ENCODE measurements around the gene USP43. TPM values are rescaled to one million over a fixed set of nuclear protein-coding genes. Genes with fewer than 3 reads are reported as not detected.
"Not testable (repeated sequence)": the region's sequence is repeated elsewhere in the genome, so short reads cannot be mapped to it uniquely, and the experiment has no call there.

The USP43 gene
- polyA plus RNA-seq, 3 donors: 0.21 to 3.3 (median 0.79) TPM

DNA sequence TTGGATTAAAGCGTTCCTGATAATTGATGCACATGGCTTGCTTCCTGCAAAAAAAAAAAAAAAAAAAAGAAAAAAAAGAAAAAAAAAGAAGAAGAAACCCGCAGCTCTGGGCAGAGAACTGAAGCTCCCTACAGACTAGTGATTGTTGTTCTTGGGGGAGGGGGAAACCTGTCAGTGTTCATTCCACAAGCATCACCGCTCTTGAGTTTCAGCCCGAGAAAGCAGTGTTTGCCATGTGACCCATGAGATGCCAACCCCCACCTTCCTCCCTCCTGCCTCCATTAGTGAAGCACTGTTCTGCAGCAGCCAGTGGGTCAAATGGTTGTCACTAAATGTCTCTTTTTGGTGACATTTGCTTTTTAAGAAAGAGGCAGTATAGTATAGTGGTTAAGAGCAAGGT lies 1.7 kb downstream of the USP43 start:
- H3K27ac ChIP-seq (ENCODE audit: low read depth, low read length): no peak overlapping the region
- WGBS, 3 donors: 21 to 50% (median 41%) methylated on average over 4 of the region's 4 CpGs

DNA sequence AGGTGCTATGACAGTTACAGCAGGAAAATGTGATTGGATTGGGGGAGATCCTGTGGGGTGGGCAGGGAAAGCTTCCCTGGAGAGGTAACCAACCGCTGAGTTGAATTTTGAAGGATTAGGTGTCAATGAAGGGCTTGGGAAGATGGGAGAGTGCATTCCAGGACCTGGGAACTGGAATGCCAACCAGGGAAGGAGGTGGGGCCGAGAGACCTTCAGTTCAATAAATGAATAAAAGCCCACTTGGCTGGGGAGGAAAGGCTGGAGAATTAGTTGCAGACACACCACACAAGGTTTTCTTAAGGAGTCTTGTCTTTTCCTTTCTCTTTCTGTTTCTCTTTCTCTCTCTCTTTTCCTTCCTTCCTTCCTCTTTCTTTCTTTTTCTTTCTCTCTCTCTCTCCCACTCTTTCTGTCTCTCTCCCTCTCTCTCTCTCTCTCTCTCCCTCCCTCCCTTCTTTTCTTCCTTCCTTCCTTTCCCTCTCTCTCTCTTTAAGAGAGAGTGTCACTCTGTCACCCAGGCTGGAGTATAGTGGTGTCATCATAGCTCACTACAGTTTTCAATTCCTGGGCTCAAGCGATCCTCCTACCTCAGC lies 3.3 kb downstream of the USP43 start:
- WGBS, 3 donors: 66 to 71% (median 67%) methylated on average over 3 of the region's 3 CpGs
- no peak overlapping the region for H3K27ac ChIP-seq (ENCODE audit: low read depth, low read length)

DNA sequence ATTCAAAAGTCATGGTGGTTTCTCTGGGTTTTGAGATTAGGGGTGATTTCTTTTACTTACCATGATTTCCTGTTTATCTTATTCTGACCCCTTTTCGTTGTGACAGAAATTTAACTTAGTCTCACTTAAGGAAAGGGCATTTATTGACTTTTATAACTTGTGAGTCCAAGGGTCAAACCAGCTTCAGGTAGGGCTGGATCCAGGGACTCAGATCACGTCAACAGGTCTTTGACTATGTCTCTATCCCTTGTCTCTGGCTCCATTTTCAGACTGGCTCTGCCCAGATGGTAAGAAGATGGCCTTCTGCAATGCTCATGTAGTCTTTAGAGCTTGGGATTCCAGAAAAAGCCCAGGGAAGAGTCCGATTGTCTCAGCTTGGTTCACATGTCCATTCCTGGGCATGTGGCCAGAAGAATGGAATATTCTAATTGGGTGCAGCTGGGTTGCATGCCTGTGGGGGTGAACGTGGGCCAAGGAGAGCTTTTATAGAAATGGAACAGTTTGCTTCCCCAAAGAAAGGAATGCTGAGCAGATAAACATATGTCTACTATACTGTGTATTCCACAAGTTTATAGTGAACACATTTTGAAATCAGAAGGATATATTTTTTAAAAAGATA lies 13.4 kb downstream of the USP43 start:
- 53 to 76% (median 65%) methylated on average over 4 of the region's 4 CpGs for WGBS, 3 donors

DNA sequence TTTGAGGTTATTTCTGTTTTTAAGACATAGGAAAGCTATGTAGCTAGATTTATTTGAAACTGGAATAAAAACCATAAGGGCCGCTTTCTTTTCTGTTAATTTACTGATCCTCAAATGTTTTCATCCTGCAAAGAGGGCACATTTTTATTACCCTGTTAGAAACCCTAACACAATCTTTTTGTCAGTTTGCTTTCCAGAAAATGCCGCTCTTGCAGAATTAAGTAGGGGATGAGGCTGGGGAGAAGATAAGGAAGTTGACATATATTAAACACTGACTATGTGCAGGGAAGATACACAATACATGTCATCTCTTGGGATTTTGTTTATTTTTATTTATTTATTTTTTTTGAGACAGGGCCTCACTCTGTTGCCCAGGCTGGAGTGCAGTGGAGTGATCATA lies 15.7 kb downstream of the USP43 start:
- WGBS, 3 donors: 88 to 95% (median 93%) methylated on average over 2 of the region's 2 CpGs
- no peak overlapping the region for H3K27ac ChIP-seq (ENCODE audit: low read depth, low read length)

More for the DNA sequence above, 13.4 kb downstream of the USP43 start:
- H3K27ac ChIP-seq (ENCODE audit: low read depth, low read length): no peak overlapping the region

DNA sequence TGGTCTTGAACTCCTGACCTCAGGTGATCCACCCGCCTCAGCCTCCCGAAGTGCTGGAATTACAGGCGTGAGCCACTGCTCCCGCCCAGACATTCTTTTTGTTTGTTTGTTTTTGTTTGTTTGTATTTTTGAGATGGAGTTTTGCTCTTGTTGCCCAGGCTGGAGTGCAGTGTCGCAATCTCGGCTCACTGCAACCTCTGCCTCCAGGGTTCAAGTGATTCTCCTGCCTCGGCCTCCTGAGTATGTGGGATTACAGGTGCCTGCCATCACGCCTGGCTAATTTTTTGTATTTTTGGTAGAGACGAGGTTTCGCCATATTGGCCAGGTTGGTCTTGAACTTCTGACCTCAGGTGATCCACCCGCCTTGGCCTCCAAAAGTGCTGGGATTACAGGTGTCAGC lies 18.2 kb downstream of the USP43 start:
- H3K27ac ChIP-seq (ENCODE audit: low read depth, low read length): not testable (repeated sequence)
- WGBS, 3 donors: 94 to 97% (median 94%) methylated on average over 11 of the region's 11 CpGs

DNA sequence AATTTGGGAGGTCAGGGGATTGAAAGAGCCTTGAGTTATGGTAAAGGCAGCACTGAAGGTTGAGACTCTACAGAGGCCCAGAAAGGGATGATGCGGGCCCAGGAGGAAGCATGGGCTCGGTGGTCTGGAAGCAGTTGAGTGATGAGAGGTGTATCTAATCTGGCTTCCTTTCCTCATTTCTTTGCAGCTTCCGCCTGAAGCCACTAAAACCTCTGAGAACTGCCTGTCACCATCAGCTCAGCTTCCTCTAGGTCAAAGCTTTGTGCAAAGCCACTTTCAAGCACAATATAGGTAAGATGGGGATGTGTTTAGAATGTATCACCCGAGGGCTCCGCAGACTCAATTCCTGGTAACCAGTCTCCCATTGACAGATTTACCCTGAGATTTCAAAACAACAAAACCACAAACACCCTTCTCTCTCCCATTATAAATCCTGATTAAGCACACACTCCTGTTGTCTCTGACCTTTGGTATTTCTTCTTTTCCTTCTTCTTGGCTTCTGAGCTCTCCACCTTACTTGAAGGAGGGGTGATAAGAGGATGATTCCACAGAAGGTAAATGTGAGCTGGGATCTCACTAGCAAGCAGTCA lies 21.2 kb downstream of the USP43 start:
- H3K27ac ChIP-seq (ENCODE audit: low read depth, low read length): no peak overlapping the region
- WGBS, 3 donors: 42 to 82% (median 50%) methylated on average over 5 of the region's 5 CpGs

DNA sequence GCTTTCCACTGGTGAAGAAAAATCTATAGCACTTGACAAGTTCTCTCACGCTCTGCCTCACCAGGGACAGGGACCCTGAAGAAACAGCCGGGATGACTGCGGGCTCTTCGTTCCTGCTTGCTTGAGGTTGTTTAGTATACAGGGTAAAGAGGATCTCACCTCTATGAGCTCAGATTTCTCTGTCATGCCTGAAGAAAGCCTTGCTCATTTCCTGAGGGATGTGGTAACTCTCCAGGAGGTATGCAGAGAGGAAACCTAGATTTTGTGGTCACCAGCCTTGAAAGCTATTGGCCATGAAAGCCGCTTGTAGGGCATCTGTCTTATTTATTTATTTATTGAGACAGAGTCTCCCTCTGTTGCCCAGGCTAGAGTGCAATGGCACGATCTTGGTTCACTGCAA lies 23.2 kb downstream of the USP43 start:
- 45 to 71% (median 45%) methylated on average over 6 of the region's 6 CpGs for WGBS, 3 donors
- no peak overlapping the region for H3K27ac ChIP-seq (ENCODE audit: low read depth, low read length)

DNA sequence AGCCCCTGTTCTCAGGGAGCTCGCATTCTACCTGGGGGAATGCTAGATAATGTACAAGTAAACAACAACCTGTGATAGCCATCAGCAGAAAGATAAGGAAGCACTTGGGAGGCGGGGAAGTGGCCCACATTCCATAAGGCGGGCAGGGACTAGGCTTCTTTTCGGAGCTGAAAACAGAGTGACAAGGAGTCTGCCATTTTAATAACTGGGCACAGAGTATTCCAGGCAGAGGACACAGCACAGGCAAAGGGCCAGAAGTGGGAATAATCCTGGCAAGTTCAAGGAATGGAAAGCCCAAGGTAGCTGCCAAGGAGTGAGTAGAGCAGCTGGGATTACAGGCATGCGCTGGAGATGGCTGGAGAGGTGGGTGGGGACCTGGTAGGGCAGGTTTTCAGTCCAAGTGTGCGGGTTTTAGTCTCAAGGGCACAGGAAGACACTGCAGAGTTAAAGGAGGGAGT lies 24.3 kb downstream of the USP43 start:
- no peak overlapping the region for H3K27ac ChIP-seq (ENCODE audit: low read depth, low read length)
- 70 to 82% (median 74%) methylated on average over 6 of the region's 6 CpGs for WGBS, 3 donors

DNA sequence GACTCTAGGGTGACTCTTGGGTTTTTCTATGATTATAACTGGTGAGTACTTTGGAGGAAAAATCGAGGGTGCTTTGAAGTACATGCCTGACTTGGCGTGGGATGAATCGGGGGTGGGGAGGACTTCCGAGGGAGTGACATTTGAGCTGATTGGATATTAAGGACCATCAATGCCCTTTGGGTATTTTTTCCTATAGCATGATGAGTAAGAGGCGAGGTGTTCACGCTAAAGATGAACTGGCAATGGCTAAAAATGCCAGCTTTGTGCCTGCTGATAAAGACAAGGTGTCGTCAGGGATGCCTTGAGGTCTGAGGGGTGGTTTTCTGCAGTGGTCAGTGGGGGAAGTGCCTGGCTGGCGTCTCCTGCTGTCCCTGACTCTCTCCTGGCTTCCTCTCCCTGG lies 25.3 kb downstream of the USP43 start:
- 76 to 81% (median 80%) methylated on average over 8 of the region's 8 CpGs for WGBS, 3 donors
- H3K27ac ChIP-seq (ENCODE audit: low read depth, low read length): no peak overlapping the region

DNA sequence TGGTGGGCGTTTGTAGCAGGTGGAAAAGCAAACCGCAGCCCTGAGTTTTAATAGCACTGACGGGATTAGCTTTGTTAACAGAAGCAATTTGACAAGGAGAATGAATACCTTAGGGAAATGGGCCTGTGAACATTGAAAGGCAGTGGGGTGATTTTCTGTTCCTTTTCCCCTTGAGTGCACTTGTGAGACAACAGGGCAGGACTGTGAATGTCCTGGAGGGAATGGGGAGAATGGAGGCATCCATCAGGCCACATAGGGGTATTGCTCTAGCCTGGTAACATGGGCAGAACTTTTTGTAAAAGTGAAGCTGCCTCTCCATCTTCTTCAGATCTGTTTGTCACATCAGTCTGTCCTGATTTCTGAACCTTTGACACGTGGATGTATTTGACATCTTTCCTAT lies 26.2 kb downstream of the USP43 start:
- H3K27ac ChIP-seq (ENCODE audit: low read depth, low read length): no peak overlapping the region
- 58 to 78% (median 73%) methylated on average over 4 of the region's 4 CpGs for WGBS, 3 donors

DNA sequence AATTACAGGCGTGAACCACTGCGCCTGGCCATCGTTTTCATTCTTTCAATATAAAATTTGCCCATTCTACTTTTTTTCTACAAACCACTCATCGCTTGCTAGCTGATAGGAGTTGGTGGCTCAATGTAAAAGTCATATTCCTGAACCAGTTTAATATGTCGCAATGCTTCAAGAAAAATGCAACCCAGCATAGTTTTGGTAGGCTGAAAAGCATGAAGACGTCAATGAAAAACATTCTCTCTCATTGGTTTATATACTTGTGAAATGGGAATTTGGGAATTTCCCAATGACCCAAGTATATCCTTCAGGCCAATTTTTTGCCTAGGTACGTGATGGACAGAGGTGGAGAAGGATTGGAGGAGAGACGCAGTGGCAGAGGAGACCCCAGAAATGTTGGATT lies 26.9 kb downstream of the USP43 start:
- 83 to 95% (median 86%) methylated on average over 8 of the region's 8 CpGs for WGBS, 3 donors
- no peak overlapping the region for H3K27ac ChIP-seq (ENCODE audit: low read depth, low read length)

DNA sequence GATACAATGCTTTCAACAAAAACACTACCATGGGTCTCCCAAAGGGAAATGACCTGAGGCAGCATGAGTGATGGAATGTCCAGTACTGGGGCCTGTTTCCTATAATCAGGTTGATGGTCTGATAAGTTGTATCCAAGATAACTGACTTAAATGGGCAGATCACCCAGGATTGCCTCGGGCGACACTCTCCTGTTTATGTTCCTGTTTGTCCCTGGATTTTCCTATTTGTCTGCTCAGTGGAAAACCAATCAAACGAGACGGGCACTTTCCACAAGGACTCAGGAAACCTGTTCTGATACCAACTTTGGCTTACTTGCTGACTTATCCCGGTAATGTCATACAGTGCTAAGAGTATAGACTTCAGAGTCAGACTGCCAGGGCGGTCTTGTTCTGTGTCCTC lies 27.4 kb downstream of the USP43 start:
- H3K27ac ChIP-seq (ENCODE audit: low read depth, low read length): no peak overlapping the region
- 77 to 90% (median 87%) methylated on average over 6 of the region's 6 CpGs for WGBS, 3 donors

DNA sequence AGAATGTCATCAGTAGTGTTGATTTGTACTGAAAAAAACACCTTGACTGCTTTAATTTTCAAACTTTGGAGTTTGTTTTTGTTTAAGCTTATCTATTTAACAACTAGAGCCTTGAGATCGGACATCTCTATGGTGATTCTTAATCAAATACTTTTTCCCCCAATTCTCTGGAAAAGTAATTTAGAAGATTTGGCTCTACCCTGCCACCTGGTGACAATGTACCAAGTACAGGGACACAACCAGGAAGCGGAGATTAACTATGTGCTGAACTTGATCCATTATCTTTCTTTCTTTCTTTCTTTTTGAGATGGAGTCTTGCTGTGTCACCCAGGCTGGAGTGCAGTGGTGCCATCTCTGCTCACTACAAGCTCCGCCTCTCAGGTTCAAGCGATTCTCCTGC lies 30.8 kb downstream of the USP43 start:
- 77 to 90% (median 83%) methylated on average over 4 of the region's 4 CpGs for WGBS, 3 donors
- H3K27ac ChIP-seq (ENCODE audit: low read depth, low read length): no peak overlapping the region

DNA sequence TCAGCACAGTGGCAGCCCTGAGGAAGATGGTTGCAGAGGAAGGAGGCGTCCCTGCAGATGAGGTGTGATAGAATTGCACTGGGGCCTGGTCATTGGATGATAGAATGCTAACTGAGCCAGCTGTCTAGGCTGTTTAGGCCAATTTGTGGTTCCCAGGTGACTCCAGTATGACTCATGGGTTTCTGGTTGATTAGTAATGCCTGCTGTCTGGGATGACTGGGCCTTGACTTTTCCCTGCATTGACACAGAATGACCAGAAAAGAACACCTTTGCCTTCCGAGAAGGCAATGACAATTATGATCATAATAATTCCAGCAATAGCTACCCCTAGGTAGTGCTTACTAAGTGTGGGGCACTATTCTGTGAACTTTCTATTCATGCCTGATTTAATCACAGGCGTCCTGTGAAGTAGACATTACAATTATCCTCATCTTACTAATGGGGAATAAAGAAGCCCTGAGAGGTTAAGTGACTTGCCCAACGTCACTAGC lies 31.5 kb downstream of the USP43 start:
- WGBS, 3 donors: 88 to 95% (median 90%) methylated on average over 4 of the region's 4 CpGs
- H3K27ac ChIP-seq (ENCODE audit: low read depth, low read length): no peak overlapping the region

DNA sequence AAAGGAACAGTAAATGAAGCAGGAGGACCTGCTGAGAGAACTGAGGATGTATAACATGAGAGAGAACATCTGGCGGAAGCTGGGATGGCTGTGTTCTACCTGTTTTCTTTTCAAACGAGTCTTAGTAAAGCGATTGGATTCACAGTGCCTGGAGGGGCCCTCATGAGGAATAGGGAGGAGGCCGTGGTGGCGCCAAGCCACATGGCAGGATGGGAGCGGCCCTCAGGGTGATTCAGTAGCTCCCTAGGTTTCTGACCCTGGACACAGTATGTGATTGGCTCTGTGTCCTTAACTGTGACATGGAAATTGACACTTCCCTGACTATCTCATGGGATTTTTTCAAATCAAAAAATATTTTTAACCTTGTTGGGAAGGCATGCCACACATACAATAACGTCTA lies 32.1 kb downstream of the USP43 start:
- 72 to 89% (median 82%) methylated on average over 7 of the region's 7 CpGs for WGBS, 3 donors

DNA sequence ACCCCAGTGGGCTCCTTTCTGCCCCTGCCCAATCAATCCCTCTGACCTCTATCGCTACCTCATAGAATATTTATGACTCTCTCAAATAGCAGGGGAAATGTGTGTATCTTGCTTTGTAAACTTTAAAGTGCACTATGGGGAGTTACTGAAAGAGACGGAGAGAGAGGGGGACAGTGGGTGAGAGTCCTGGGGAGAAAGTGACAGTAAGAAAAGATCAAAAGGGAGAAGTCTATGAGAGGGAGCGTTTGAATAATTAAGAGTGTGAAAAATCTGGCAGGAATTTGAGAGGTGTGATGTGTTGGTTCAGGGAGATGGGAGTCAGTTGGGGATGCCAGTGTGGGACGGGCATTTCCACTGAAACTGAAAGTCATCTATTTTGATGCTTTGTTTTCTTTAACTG lies 32.6 kb downstream of the USP43 start:
- H3K27ac ChIP-seq (ENCODE audit: low read depth, low read length): no peak overlapping the region
- WGBS, 3 donors: 76 to 83% (median 78%) methylated on average over 4 of the region's 4 CpGs

More for the DNA sequence above, 32.1 kb downstream of the USP43 start:
- no peak overlapping the region for H3K27ac ChIP-seq (ENCODE audit: low read depth, low read length)

DNA sequence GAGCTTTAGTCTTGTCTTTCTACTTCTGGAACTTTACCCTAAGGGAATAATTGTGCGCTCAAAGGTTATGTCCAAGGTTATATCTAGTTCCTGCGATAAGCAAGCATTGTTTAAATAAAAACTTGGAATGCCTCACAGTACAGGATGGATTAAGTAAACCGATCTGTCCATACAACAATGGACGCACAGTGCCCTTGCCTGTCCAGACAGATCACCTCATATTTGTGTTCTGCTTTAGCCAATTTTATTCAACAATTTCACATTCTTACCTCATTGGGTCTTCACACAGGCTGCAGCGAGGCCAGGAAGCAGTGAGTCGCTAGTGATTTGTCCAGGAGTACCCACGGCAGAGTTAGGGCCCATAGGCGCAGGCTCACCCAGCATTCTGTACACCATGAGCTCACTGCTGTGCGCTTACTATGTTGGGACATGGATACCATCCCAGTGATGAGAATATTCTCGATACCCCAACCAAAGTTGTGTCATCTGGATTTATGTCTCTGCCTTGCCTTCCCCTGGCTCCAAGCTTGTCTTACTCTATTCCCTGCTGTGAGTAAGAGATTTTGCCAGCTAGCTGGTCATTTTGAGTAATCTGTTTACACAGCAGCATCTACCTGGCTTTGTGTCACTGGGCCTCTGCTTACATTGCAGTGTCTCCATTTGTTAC lies 39.8 kb downstream of the USP43 start:
- no peak overlapping the region for H3K27ac ChIP-seq (ENCODE audit: low read depth, low read length)
- WGBS, 3 donors: 59 to 79% (median 77%) methylated on average over 10 of the region's 10 CpGs

DNA sequence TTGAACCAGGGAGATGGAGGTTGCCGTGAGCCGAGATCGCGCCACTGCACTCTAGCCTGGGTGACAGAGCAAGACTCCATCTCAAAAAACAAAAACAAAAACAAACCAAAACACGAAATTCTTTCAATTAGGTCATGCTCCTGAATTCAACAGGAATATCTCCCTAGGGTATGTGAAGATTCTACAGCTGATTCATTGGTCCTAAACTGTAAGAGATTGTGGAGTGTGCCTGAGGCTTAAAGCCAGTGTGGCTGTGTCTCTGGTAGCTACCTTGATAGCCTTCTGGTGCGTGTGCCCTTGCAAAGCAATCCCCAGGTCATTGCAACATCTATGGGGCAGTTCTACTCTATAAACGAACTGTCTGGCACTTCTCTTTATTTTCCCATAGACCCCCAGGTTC lies 48.4 kb downstream of the USP43 start:
- no peak overlapping the region for H3K27ac ChIP-seq (ENCODE audit: low read depth, low read length)
- 80 to 92% (median 85%) methylated on average over 7 of the region's 7 CpGs for WGBS, 3 donors

DNA sequence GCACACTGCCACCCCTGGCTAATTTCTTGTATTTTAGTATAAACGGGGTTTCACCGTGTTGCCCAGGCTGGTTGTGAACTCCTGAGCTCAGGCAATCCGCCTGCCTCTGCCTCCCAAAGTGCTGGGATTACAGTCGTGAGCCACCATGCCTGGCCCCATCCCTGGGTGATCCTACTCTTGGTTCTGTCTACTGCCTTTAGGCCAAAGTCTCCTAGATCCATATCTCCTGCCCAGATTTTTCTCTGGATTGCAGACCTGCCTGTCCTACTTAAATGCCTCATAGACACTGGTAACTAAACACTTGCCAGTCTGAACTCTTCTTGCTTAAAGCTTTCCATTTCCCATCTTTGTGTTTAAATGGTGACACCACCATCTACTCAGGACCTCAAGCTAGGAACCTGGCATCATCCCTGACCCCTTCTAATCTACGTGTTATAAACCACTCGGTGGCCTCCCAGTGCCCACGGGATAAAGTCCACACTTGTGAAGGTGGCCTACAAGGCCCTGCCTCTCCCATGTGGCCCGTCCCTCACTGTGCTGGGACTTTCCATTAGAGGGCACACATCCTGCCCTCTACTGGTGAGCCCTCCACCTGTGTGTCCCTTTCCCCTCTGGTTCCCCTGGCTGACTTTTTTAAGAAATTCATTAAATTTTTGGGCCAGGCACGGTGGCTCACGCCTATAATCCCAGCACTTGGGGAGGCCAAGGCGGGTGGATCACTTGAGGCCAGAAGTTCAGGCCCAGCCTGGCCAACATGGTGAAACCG lies 51.1 kb downstream of the USP43 start:
- H3K27ac ChIP-seq (ENCODE audit: low read depth, low read length): no peak overlapping the region
- WGBS, 3 donors: 91% methylated on average over 12 of the region's 12 CpGs

All from adipose tissue (tissue), 3 donors.